ENCODE data around the gene TSSK3. TPM values are rescaled to one million over a fixed set of nuclear protein-coding genes. Genes with fewer than 3 reads are reported as not detected.
A peak's percentile ranks its signal among the peaks of the same experiment; 100 is the strongest.

The TSSK3 gene
- total and polyA plus RNA-seq, 2 experiments from 2014 or later: not detected

- Mint-ChIP-seq H3K4me3 (peak overlapping the region; percentile 48; the same call in 1 of the 3 replicates), H3K4me1 (peaks cover 7% of the 10 kb centered on the region), H3K9me3 (no peaks in the 10 kb centered on the region; the same call in 1 of the 3 replicates), H3K27ac (no peak overlapping the region), H3K36me3 (ENCODE audit: low read depth) (peaks cover 25% of the 10 kb centered on the region), H3K27me3 (ENCODE audit: insufficient read depth, low read depth, poor library complexity) (peaks cover 26% of the 10 kb centered on the region)
- Histone ChIP-seq H3K9me2 (ENCODE audit: insufficient read depth) (no peaks in the 10 kb centered on the region), H3K27ac (ENCODE audit: low read depth) (no peak overlapping the region), H3K79me2 (replicated peaks; ENCODE audit: insufficient read depth) (no peaks in the 10 kb centered on the region), H3K4me1 (ENCODE audit: insufficient read depth) (no peaks in the 10 kb centered on the region; the same call in 1 of the 2 replicates), H2AFZ (no peak overlapping the region), H3F3A (replicated peaks; ENCODE audit: low read depth) (peaks cover 13% of the 10 kb centered on the region; the same call in 1 of the 2 replicates), H3K27me3 (ENCODE audit: insufficient read depth) (peaks cover 42% of the 10 kb centered on the region), H3K36me3 (ENCODE audit: insufficient read depth) (0 out of 2 replicates have a peak, but pooled peaks cover 8% of the 10 kb centered on the region), H3K4me3 (peak overlapping the region; percentile 54; the same call in 1 of the 2 replicates), H4K20me1 (replicated peaks; ENCODE audit: insufficient read depth) (no peaks in the 10 kb centered on the region; the same call in 1 of the 2 replicates), H3K4me2 (peak overlapping the region; percentile 82; the same call in 1 of the 2 replicates)
- DNase-seq (ENCODE audit: low spot score): peak; percentile 71
- peak; percentile 38 for ATAC-seq
- peak; percentile 51 for TF ChIP-seq CREB1 (CRISPR knock-in tag; IDR thresholded peaks at IDR 0.05; ENCODE audit: low read depth)
- no peak for TF ChIP-seq ZNF114 (CRISPR knock-in tag; IDR thresholded peaks at IDR 0.05)
- no peak for TF ChIP-seq ZNF331 (CRISPR knock-in tag; IDR thresholded peaks at IDR 0.05; ENCODE audit: low read depth)
- TF ChIP-seq NANOG (IDR thresholded peaks at IDR 0.05; ENCODE audit: borderline replicate concordance): no peak
- no peak for TF ChIP-seq ZNF462 (CRISPR knock-in tag; IDR thresholded peaks at IDR 0.05)
Measured at GRCh38 chr1:32361308-32361673, 1.0 kb upstream of the TSSK3 start.
